HG03280 (cell line): ENCODE results near the gene MED12.

Experiments used
- ATAC-seq: cut with Tn5 transposase; IDR thresholded peaks from one replicate; pipeline ENCODE4 v1.9.1; 2021; ENCODE audit warnings: mild to moderate bottlenecking, moderate library complexity; ENCODE audit not compliant: unreplicated experiment

The MED12 gene

GRCh38 chrX:71191248-71191647, 72.9 kb downstream of the MED12 start:
- no peak for ATAC-seq
